ENCODE results near the gene BCAS1.

Gene BCAS1

GRCh38 chr20:54114109-54114508, 43.7 kb upstream of the BCAS1 start:
- DNase-seq (ENCODE audit: extremely low read depth, low read depth), result no peak
- H3K4me3 ChIP-seq (replicated peaks; ENCODE audit: low read depth, low read length), result no peak overlapping the region
- no peak for TF ChIP-seq CTCF (IDR thresholded peaks at IDR 0.05; ENCODE audit: low read depth, low read length, missing control alignments)

GRCh38 chr20:54113566-54113965, 43.2 kb upstream of the BCAS1 start:
- DNase-seq (ENCODE audit: extremely low read depth, low read depth), result no peak
- no peak for TF ChIP-seq CTCF (IDR thresholded peaks at IDR 0.05; ENCODE audit: low read depth, low read length, missing control alignments)
- no peak overlapping the region for H3K4me3 ChIP-seq (replicated peaks; ENCODE audit: low read depth, low read length)

- H3K4me3 ChIP-seq (replicated peaks; ENCODE audit: low read depth, low read length), result no peak overlapping the region
- no peak for DNase-seq (ENCODE audit: extremely low read depth, low read depth)
- no peak for TF ChIP-seq CTCF (IDR thresholded peaks at IDR 0.05; ENCODE audit: low read depth, low read length, missing control alignments)
Measured at GRCh38 chr20:54112221-54112884, 42.0 kb upstream of the BCAS1 start.

- H3K4me3 ChIP-seq (replicated peaks; ENCODE audit: low read depth, low read length), result no peak overlapping the region
- DNase-seq (ENCODE audit: extremely low read depth, low read depth), result no peak
- TF ChIP-seq CTCF (IDR thresholded peaks at IDR 0.05; ENCODE audit: low read depth, low read length, missing control alignments), result no peak
Measured at GRCh38 chr20:54111460-54111859, 41.1 kb upstream of the BCAS1 start.

- DNase-seq (ENCODE audit: extremely low read depth, low read depth), result no peak
- H3K4me3 ChIP-seq (replicated peaks; ENCODE audit: low read depth, low read length), result no peak overlapping the region
- no peak for TF ChIP-seq CTCF (IDR thresholded peaks at IDR 0.05; ENCODE audit: low read depth, low read length, missing control alignments)
Measured at GRCh38 chr20:54110457-54110856, 40.1 kb upstream of the BCAS1 start.

- TF ChIP-seq CTCF (IDR thresholded peaks at IDR 0.05; ENCODE audit: low read depth, low read length, missing control alignments), result no peak
- no peak for DNase-seq (ENCODE audit: extremely low read depth, low read depth)
- H3K4me3 ChIP-seq (replicated peaks; ENCODE audit: low read depth, low read length), result no peak overlapping the region
Measured at GRCh38 chr20:54110041-54110440, 39.6 kb upstream of the BCAS1 start.

- no peak overlapping the region for H3K4me3 ChIP-seq (replicated peaks; ENCODE audit: low read depth, low read length)
- DNase-seq (ENCODE audit: extremely low read depth, low read depth), result no peak
- TF ChIP-seq CTCF (IDR thresholded peaks at IDR 0.05; ENCODE audit: low read depth, low read length, missing control alignments), result no peak
Measured at GRCh38 chr20:54108817-54109216, 38.4 kb upstream of the BCAS1 start.

Measured in HFF-Myc (cell line).